ENCODE measurements around the gene MGA. TPM values are rescaled to one million over a fixed set of nuclear protein-coding genes. Genes with fewer than 3 reads are reported as not detected.

The MGA gene
- total and polyA plus RNA-seq, 2 of the 8 experiments (the other 6 are each of a cell fraction or from before 2014, with no cell fraction given), result 7.6 to 53.2 TPM

DNA sequence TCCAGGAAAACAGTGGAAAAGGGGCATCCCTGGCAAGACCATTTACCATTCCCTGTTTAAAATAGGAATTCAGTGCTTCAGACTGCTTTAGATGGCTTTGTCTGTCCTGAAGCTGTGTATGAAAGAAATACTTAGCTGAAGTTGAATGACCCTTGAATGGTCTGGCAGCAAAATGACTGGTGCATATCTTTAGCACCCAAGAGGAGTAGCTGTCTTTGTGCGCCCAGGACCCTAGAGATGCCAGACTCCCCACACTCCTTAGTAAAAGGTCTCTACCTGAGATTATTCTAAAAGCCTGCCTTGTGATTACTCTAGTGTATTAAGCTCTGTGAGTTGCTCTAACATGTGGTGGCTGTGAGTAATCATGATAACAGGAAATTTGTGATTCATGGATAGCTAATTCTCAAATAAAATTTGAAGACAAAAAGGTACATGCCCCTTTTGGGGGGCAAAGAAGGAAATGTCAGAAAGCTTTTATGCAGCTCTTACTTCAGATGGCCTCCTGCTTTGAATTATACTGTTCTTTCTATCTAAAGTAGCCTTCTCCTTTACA, 117.3 kb downstream of the MGA start (continued):
- TF ChIP-seq PHF8 (conservative IDR thresholded peaks at IDR 0.05; ENCODE audit: low read depth, low read length) (no peak), CEBPB (IDR thresholded peaks at IDR 0.05; ENCODE audit: low read depth, low read length) (no peak)

Data from H1 (cell line).